ENCODE results near the gene IGFBP4.

DNA sequence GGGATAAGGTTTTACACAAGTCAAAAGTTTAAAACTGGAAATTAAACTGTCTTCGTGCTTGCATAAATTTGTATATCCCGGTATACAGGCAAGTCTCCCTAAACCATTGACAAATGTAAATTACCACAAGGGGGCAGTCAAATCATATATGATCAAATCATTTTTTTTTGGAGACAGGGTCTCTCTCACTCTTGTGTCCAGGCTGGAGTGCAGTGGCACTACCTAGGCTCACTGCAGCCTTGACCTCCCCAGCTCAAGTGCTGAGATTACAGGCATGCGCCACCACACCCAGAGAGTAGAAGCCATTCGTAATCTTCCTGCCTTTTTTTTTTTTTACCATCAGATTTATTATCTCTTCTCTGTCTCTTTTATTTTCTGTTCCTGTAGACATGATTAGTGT lies 44.1 kb upstream of the IGFBP4 start:
- TF ChIP-seq TAF1 (IDR thresholded peaks at IDR 0.05; ENCODE audit: borderline replicate concordance, low read depth, low read length) (no peak), POLR2A (IDR thresholded peaks at IDR 0.05; ENCODE audit: low read depth, low read length) (no peak)

Data from GM12892 (cell line).